KMS-11 (cell line): ENCODE data around the gene CPNE8.

Source experiments
- H2AFZ ChIP-seq: fragments of 200-600 bp; sonication (generic); 2 replicates; pipeline ENCODE4 v1.6.1; 2016; ENCODE audit warnings: antibody characterized with exemption, mixed run types, low read depth
- H3K27ac ChIP-seq: fragments of 200-600 bp; sonication (generic); 2 replicates; pipeline ENCODE4 v1.6.1; 2016; ENCODE audit warnings: mild to moderate bottlenecking, mixed run types
- H3K27me3 ChIP-seq: fragments of 200-600 bp; sonication (generic); 2 replicates; pipeline ENCODE4 v1.6.1; 2017; ENCODE audit warnings: mild to moderate bottlenecking, low read depth, mixed run types, moderate library complexity; ENCODE audit not compliant: insufficient read depth
- H3K36me3 ChIP-seq: fragments of 200-600 bp; sonication (generic); 2 replicates; pipeline ENCODE4 v1.6.1; 2017; ENCODE audit warnings: mild to moderate bottlenecking, mixed run types; ENCODE audit not compliant: insufficient read depth
- H3K4me1 ChIP-seq: fragments of 200-600 bp; sonication (generic); 2 replicates; pipeline ENCODE4 v1.6.1; 2016; ENCODE audit warnings: mild to moderate bottlenecking, low read depth, mixed run types; ENCODE audit not compliant: poor library complexity, severe bottlenecking
- H3K4me2 ChIP-seq: fragments of 200-600 bp; sonication (generic); 2 replicates; pipeline ENCODE4 v1.7.0; 2016; ENCODE audit warnings: mild to moderate bottlenecking, mixed run types
- H3K4me3 ChIP-seq: fragments of 200-600 bp; sonication (generic); IDR thresholded peaks from 2 replicates; pipeline ENCODE4 v1.6.1; 2017; ENCODE audit warnings: low read depth, low read length, mixed read lengths; ENCODE audit not compliant: insufficient read depth
- H3K79me2 ChIP-seq: fragments of 200-600 bp; sonication (generic); 2 replicates; pipeline ENCODE4 v1.6.1; 2016; ENCODE audit warnings: low read depth, mixed run types; ENCODE audit not compliant: insufficient read depth
- H3K9ac ChIP-seq: fragments of 200-600 bp; sonication (generic); 2 replicates; pipeline ENCODE4 v1.6.1; 2016; ENCODE audit warnings: mild to moderate bottlenecking, mixed run types
- H4K20me1 ChIP-seq: fragments of 200-600 bp; sonication (generic); 2 replicates; pipeline ENCODE4 v1.6.1; 2016; ENCODE audit warnings: mild to moderate bottlenecking, mixed run types; ENCODE audit not compliant: insufficient read depth
- TF ChIP-seq, protein P1 (sequence below): fragments of 200-600 bp; sonication (generic); conservative IDR thresholded peaks from 2 replicates; pipeline ENCODE4 v1.6.1; 2017; ENCODE audit warnings: low read depth, mild to moderate bottlenecking, antibody characterized with exemption, low read length, moderate library complexity, mixed read lengths

The CPNE8 gene

DNA sequence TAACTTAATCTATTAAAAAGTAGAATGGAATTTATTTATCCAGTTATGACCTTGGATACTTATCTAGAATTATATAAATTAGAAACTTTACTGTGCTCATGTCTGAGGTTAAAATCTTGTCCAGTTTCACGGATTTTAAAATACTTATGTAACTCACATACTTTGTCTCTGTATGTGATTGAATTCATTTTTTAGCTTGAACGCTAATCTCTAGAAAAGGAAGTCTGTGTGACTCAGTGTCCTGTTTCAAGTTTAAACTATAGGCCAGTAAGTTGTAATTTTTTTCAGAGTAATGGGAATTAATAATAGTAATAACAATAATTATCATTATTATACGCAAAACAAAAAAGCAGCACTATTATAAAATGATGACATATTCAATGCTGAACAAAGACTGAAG is 168.6 kb downstream of the CPNE8 start:
- TF ChIP-seq, protein P1, sequence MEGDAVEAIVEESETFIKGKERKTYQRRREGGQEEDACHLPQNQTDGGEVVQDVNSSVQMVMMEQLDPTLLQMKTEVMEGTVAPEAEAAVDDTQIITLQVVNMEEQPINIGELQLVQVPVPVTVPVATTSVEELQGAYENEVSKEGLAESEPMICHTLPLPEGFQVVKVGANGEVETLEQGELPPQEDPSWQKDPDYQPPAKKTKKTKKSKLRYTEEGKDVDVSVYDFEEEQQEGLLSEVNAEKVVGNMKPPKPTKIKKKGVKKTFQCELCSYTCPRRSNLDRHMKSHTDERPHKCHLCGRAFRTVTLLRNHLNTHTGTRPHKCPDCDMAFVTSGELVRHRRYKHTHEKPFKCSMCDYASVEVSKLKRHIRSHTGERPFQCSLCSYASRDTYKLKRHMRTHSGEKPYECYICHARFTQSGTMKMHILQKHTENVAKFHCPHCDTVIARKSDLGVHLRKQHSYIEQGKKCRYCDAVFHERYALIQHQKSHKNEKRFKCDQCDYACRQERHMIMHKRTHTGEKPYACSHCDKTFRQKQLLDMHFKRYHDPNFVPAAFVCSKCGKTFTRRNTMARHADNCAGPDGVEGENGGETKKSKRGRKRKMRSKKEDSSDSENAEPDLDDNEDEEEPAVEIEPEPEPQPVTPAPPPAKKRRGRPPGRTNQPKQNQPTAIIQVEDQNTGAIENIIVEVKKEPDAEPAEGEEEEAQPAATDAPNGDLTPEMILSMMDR, result no peak
- no peak overlapping the region for H2AFZ ChIP-seq
- H3K9ac ChIP-seq, result no peak overlapping the region

DNA sequence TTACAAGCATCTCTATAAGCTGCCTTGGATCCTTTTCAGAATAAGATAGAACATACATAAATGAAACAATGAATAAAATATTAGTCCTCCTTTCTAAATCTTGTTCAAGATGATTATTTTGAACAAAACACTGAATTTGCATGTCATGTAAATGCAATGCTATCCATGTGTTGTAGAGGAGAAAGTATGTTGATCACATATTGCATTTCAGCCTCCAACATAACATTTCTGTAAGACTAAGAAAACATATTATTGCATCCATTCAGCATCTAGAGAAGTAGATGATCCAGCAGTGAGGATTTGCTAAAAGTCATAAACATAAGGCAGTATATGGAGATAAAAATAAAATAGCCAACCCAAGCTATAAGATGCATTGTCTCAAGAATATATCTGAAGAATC is 172.6 kb downstream of the CPNE8 start:
- H3K27me3 ChIP-seq, result no peaks in the 10 kb centered on the region
- H3K79me2 ChIP-seq, result no peaks in the 10 kb centered on the region
- H3K4me2 ChIP-seq, result no peak overlapping the region
- H3K36me3 ChIP-seq, result no peaks in the 10 kb centered on the region
- H2AFZ ChIP-seq, result no peak overlapping the region
- no peaks in the 10 kb centered on the region for H4K20me1 ChIP-seq
- no peak overlapping the region for H3K27ac ChIP-seq
- peaks cover 5% of the 10 kb centered on the region for H3K4me1 ChIP-seq
- H3K4me3 ChIP-seq, result no peak overlapping the region
- TF ChIP-seq, protein P1, result no peak
- H3K9ac ChIP-seq, result no peak overlapping the region

More for the DNA sequence above, 168.6 kb downstream of the CPNE8 start:
- Histone ChIP-seq H3K4me1 (no peaks in the 10 kb centered on the region), H3K36me3 (no peaks in the 10 kb centered on the region), H3K79me2 (no peaks in the 10 kb centered on the region), H3K27ac (no peak overlapping the region), H4K20me1 (no peaks in the 10 kb centered on the region), H3K4me2 (no peak overlapping the region), H3K4me3 (no peak overlapping the region), H3K27me3 (no peaks in the 10 kb centered on the region)

DNA sequence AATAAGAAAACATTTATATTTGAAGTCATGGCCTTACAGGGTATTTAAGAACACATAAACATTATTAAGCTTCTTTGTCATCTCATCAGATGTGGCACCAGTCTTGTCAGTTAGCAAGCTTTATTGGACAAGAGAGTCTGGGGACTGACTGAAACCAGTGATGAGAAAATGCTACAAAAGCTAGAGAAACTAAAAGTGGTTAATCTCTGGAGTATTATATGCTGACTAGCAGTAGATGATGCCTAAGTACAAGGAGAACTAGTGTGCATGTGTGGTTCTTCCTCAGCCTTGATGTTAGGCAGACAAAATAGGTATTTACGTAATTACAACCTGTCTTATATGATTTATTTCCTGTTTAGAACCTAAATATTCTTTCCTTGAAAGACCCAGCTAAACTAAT is 176.5 kb downstream of the CPNE8 start:
- H3K79me2 ChIP-seq, result no peaks in the 10 kb centered on the region
- peaks cover 5% of the 10 kb centered on the region for H3K4me1 ChIP-seq
- H3K27me3 ChIP-seq, result no peaks in the 10 kb centered on the region
- TF ChIP-seq, protein P1, result no peak
- no peaks in the 10 kb centered on the region for H3K36me3 ChIP-seq
- H2AFZ ChIP-seq, result no peak overlapping the region
- no peak overlapping the region for H3K27ac ChIP-seq
- H3K9ac ChIP-seq, result no peak overlapping the region
- H3K4me3 ChIP-seq, result no peak overlapping the region
- no peaks in the 10 kb centered on the region for H4K20me1 ChIP-seq
- H3K4me2 ChIP-seq, result no peak overlapping the region

DNA sequence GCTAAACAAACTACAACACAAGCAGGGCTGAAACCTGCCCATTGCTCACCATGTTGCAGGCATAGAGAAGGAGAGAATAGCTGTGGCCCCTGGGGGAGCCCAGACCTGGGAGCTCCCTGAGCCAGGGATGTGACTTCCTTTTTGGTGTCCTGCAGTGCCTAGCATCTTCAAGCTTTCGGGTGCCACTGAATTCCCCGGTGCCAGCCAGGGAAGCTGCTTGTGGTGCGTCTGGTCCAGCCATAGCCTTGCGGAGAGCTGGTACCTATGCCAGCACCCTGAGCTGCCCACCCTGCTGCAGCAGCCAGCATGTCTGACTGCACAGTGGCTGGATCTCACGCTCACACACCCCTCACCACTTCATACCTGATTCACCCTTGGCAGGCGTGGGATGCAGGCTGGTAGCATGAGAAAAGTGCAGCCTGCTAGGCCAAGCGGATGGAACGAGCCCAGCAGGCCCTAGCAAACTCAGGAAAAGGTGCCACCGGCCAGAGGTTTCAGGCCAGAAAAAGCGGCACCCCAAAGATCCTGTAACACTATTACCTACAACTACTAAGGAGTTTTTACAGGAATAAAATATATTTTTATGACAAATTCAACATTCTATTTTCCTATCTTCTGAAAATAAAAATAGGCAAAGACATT is 183.7 kb downstream of the CPNE8 start:
- no peaks in the 10 kb centered on the region for H3K36me3 ChIP-seq
- H3K4me1 ChIP-seq, result no peaks in the 10 kb centered on the region
- H3K9ac ChIP-seq, result no peak overlapping the region
- H4K20me1 ChIP-seq, result no peaks in the 10 kb centered on the region
- H3K79me2 ChIP-seq, result no peaks in the 10 kb centered on the region
- H3K27me3 ChIP-seq, result no peaks in the 10 kb centered on the region
- TF ChIP-seq, protein P1, result no peak
- H2AFZ ChIP-seq, result no peak overlapping the region
- no peak overlapping the region for H3K27ac ChIP-seq
- H3K4me2 ChIP-seq, result no peak overlapping the region
- H3K4me3 ChIP-seq, result no peak overlapping the region
